HepG2 (cell line): Measurements from ENCODE around the gene OVCA2. TPM values are rescaled to one million over a fixed set of nuclear protein-coding genes. Genes with fewer than 3 reads are reported as not detected.

Experiments used
- CEBPZ ChIP-seq: IDR thresholded peaks from 2 replicates; pipeline ENCODE4 v1.6.1; 2012; ENCODE audit warnings: low read length, improper control_type of control experiment
- MIXL1 ChIP-seq: IDR thresholded peaks from 2 replicates; pipeline ENCODE4 v1.6.1; 2016
- MTF1 ChIP-seq: sonication (generic); formaldehyde crosslinking; IDR thresholded peaks from 2 replicates; pipeline ENCODE4 v1.5.0; 2020; ENCODE audit warnings: missing genetic modification reagents
- NR2F2 ChIP-seq: IDR thresholded peaks from 2 replicates; pipeline ENCODE4 v1.6.1; 2012; ENCODE audit warnings: low read depth, inconsistent platforms, borderline replicate concordance
- RNF219 ChIP-seq: sonication (generic); formaldehyde crosslinking; IDR thresholded peaks from 2 replicates; pipeline ENCODE4 v1.5.0; 2020; ENCODE audit warnings: mild to moderate bottlenecking, missing genetic modification reagents
- TEAD3 ChIP-seq: optimal IDR thresholded peaks from 2 replicates; pipeline ENCODE3; 2016; ENCODE audit warnings: borderline replicate concordance
- UBTF ChIP-seq: sonication (generic); formaldehyde crosslinking; IDR thresholded peaks from 2 replicates; pipeline ENCODE4 v1.4.0; 2020; ENCODE audit warnings: mild to moderate bottlenecking, missing genetic modification reagents
- XRCC5 ChIP-seq: fragments of 200-400 bp; formaldehyde crosslinking; optimal IDR thresholded peaks from 2 replicates; pipeline ENCODE3; 2017; ENCODE audit warnings: mild to moderate bottlenecking, low read length
- ZMYM4 ChIP-seq: sonication (generic); formaldehyde crosslinking; IDR thresholded peaks from 2 replicates; pipeline ENCODE4 v1.8.1; 2023; ENCODE audit warnings: mild to moderate bottlenecking, missing genetic modification reagents
- ZNF124 ChIP-seq: sonication (generic); formaldehyde crosslinking; IDR thresholded peaks from 2 replicates; pipeline ENCODE4 v1.4.0; 2020; ENCODE audit warnings: missing genetic modification reagents
- ZNF264 ChIP-seq: sonication (generic); formaldehyde crosslinking; IDR thresholded peaks from 2 replicates; pipeline ENCODE4 v1.4.0; 2020; ENCODE audit warnings: missing genetic modification reagents
- ZNF281 ChIP-seq: sonication (generic); formaldehyde crosslinking; IDR thresholded peaks from 2 replicates; pipeline ENCODE4 v1.4.0; 2020; ENCODE audit warnings: missing genetic modification reagents, borderline replicate concordance
- ZNF335 ChIP-seq: sonication (generic); formaldehyde crosslinking; IDR thresholded peaks from 2 replicates; pipeline ENCODE4 v1.4.0; 2020; ENCODE audit warnings: missing genetic modification reagents
- ZNF460 ChIP-seq: sonication (generic); formaldehyde crosslinking; IDR thresholded peaks from 2 replicates; pipeline ENCODE4 v1.5.1; 2020; ENCODE audit warnings: missing genetic modification reagents, mild to moderate bottlenecking, borderline replicate concordance
- ZNF704 ChIP-seq: sonication (generic); formaldehyde crosslinking; IDR thresholded peaks from 2 replicates; pipeline ENCODE4 v1.8.1; 2023; ENCODE audit warnings: mild to moderate bottlenecking, inconsistent platforms, moderate library complexity, missing genetic modification reagents, borderline replicate concordance
- polyA plus RNA-seq, 8 experiments: library from polyadenylated mRNA; depleted of rRNA in 3 of 8; stranded (reverse) in 7 of 8; unstranded in 1 of 8; fragments of >200 nt; fragmentation: Illumina TruSeq in 4 of 8; extraction: Trizol in 4 of 8; gene quantifications; 2 replicates each; pipeline versions ENCODE4 v1.2.1 to v1.2.3, GENCODE V29; 2011 to 2016; ENCODE audit warnings: low read depth in 4 of 8, missing spikeins in 1 of 8, mixed read lengths in 1 of 8; ENCODE audit not compliant: insufficient read depth in 1 of 8
- total RNA-seq, 5 experiments: library from RNA; depleted of rRNA; stranded (reverse); fragments of >200 nt; fragmentation: Illumina TruSeq; extraction: Trizol; gene quantifications; 2 replicates each; pipeline ENCODE4 v1.2.3, GENCODE V29; 2016; ENCODE audit warnings: low read depth in 1 of 5

Gene OVCA2
- total and polyA plus RNA-seq, 2 of the 13 experiments (the other 11 are each of a cell fraction or from before 2014, with no cell fraction given), result 23.7 to 28.2 TPM

GRCh38 chr17:2041561-2042389 is at the start of gene OVCA2 (continued):
- peak; percentile 67; the same call in 1 of the 2 replicates for TF ChIP-seq ZMYM4 (CRISPR knock-in tag)
- TF ChIP-seq XRCC5, result peak; percentile 46
- no peak for TF ChIP-seq MTF1
- TF ChIP-seq MIXL1 (CRISPR knock-in tag), result 0 out of 2 replicates have a peak, but pooled peaks have one; percentile 32
- no peak for TF ChIP-seq CEBPZ
- TF ChIP-seq ZNF704 (CRISPR knock-in tag), result peak; percentile 59; the same call in 1 of the 2 replicates
- TF ChIP-seq ZNF124 (CRISPR knock-in tag), result peak; percentile 67; the same call in 1 of the 2 replicates
- TF ChIP-seq ZNF264 (CRISPR knock-in tag), result no peak
- TF ChIP-seq TEAD3, result peak; percentile 60
- TF ChIP-seq UBTF (CRISPR knock-in tag), result peak; percentile 74
- no peak for TF ChIP-seq ZNF335 (CRISPR knock-in tag)
- no peak for TF ChIP-seq RNF219 (CRISPR knock-in tag)
- no peak; the same call in 1 of the 2 replicates for TF ChIP-seq ZNF460
- no peak for TF ChIP-seq NR2F2
- TF ChIP-seq ZNF281 (CRISPR knock-in tag), result no peak
